GM12874 (cell line): ENCODE results near the gene SDHAF4.

Experiments used
- CTCF ChIP-seq: IDR thresholded peaks from 2 replicates; pipeline ENCODE4 v1.5.1; 2011; ENCODE audit warnings: low read depth, mild to moderate bottlenecking, control low read depth, low read length, moderate library complexity; ENCODE audit not compliant: insufficient read depth

The SDHAF4 gene

GRCh38 chr6:70537266-70537665, 29.5 kb upstream of the SDHAF4 start:
- no peak for TF ChIP-seq CTCF

GRCh38 chr6:70538376-70538775, 28.4 kb upstream of the SDHAF4 start:
- no peak for TF ChIP-seq CTCF

- peak; percentile 17; the same call in 1 of the 2 replicates for TF ChIP-seq CTCF
Observed at GRCh38 chr6:70547313-70547712, 19.4 kb upstream of the SDHAF4 start.

- no peak for TF ChIP-seq CTCF
Observed at GRCh38 chr6:70547905-70548304, 18.8 kb upstream of the SDHAF4 start.

GRCh38 chr6:70549327-70549726, 17.4 kb upstream of the SDHAF4 start:
- no peak for TF ChIP-seq CTCF

- no peak for TF ChIP-seq CTCF
Observed at GRCh38 chr6:70551566-70551965, 15.2 kb upstream of the SDHAF4 start.

GRCh38 chr6:70552974-70553373, 13.8 kb upstream of the SDHAF4 start:
- no peak for TF ChIP-seq CTCF

GRCh38 chr6:70557998-70558397, 8.7 kb upstream of the SDHAF4 start:
- no peak for TF ChIP-seq CTCF
